ENCODE data around the gene TAF4.

The TAF4 gene

DNA sequence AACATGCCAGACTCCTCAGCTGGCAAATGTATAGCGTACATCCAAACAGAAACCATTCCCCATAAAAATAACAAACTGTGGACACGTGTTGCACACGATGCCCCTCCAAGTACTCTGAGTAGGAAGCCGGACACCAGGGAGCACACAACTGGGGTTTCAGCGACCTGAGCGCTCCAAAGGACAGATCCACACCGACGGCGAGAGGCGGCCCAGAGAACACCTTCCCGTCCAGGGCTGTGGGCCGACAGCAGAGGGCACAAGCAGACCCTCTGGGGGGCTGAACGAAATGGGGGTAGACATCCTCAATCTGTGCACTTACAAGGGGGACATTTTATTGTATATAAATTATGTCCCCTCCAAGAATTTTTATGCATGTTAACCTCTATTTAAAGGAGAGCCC lies 24.7 kb downstream of the TAF4 start:
- no peak overlapping the region for H3K4me3 ChIP-seq (ENCODE audit: low read depth, low read length)
- TF ChIP-seq, protein P1, sequence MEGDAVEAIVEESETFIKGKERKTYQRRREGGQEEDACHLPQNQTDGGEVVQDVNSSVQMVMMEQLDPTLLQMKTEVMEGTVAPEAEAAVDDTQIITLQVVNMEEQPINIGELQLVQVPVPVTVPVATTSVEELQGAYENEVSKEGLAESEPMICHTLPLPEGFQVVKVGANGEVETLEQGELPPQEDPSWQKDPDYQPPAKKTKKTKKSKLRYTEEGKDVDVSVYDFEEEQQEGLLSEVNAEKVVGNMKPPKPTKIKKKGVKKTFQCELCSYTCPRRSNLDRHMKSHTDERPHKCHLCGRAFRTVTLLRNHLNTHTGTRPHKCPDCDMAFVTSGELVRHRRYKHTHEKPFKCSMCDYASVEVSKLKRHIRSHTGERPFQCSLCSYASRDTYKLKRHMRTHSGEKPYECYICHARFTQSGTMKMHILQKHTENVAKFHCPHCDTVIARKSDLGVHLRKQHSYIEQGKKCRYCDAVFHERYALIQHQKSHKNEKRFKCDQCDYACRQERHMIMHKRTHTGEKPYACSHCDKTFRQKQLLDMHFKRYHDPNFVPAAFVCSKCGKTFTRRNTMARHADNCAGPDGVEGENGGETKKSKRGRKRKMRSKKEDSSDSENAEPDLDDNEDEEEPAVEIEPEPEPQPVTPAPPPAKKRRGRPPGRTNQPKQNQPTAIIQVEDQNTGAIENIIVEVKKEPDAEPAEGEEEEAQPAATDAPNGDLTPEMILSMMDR (IDR thresholded peaks at IDR 0.05; ENCODE audit: low read depth, low read length), result no peak

DNA sequence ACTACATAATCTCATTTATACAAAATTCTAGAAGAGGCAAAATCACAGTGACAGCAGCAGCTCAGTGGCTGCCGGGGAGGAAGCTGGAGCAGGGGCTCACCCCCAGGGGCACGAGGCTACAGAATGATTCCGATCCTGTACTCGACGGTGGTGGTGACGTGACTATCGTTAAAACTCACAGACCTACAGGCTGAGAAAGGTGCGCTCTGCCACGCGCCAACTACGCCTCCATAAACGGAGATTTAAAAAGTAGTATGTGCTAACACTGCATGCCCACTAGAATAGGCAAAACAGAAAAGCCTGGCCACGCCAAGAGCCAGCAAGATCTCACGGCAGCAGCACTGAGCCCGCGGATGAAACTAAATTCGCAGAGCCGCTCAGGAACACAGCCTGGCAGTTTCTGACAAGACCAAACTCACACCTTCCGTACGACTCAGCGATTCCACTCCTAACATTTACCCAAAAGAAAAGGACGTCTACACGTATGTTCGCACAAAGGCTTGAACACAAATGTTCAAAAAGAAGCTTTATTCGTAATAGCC lies 25.2 kb downstream of the TAF4 start:
- no peak overlapping the region for H3K4me3 ChIP-seq (ENCODE audit: low read depth, low read length)
- TF ChIP-seq, protein P1 (IDR thresholded peaks at IDR 0.05; ENCODE audit: low read depth, low read length), result no peak

DNA sequence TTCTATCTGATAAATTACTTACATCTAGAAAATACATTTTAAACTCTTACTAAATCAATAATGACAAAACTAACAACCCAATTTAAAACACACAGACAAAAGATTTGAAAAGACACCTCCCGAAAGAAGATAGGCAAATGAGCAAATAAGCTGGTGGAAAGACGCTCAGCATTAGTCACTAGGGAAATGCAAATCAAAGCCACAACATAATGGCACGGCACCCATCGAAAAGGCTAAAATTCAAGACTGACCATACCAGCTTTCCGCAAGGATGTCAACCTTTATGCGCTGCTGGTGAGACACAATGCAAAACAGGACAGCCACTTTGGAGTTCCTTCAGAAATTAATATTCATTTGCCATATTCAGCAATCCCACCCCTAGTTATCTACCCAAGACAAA lies 25.9 kb downstream of the TAF4 start:
- H3K4me3 ChIP-seq (ENCODE audit: low read depth, low read length), result no peak overlapping the region
- TF ChIP-seq, protein P1 (IDR thresholded peaks at IDR 0.05; ENCODE audit: low read depth, low read length), result no peak

DNA sequence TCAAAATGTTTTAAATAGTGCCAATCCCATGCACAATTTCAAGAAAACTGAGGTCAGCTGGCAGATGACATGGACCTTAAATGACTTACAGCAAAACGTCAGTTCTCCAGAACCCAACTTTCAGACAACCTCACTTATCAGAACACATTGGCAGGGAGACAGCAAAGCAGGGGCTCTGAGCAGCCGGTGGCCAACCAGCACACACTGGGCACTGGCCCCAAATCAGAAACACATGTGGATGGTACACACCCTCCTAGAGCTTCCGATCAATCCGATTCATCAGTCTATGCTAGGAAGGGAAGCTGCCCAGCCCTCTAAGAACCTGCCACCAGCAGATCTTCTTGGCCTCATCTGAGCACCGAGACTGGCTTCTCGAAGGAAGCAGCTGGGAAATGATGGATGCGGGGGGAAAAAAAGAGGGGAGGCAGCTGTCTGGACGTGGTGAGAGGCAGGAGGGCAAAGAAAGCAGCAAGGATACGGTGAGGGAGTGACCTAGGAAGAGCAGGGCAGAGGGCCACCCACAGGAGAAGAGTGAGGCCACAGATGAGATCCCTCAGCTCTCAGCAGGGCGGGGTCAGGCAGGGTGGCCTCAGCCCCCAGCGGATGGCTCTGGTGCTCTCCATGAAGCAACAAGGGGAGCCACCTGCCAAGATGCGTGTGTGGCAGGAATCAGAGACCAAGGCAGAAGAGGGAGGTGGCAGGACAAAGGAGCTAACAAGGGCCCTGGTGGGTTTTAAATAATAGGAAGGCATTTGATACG lies 32.9 kb downstream of the TAF4 start:
- H3K4me3 ChIP-seq (ENCODE audit: low read depth, low read length), result no peak overlapping the region
- TF ChIP-seq, protein P1 (IDR thresholded peaks at IDR 0.05; ENCODE audit: low read depth, low read length), result no peak

DNA sequence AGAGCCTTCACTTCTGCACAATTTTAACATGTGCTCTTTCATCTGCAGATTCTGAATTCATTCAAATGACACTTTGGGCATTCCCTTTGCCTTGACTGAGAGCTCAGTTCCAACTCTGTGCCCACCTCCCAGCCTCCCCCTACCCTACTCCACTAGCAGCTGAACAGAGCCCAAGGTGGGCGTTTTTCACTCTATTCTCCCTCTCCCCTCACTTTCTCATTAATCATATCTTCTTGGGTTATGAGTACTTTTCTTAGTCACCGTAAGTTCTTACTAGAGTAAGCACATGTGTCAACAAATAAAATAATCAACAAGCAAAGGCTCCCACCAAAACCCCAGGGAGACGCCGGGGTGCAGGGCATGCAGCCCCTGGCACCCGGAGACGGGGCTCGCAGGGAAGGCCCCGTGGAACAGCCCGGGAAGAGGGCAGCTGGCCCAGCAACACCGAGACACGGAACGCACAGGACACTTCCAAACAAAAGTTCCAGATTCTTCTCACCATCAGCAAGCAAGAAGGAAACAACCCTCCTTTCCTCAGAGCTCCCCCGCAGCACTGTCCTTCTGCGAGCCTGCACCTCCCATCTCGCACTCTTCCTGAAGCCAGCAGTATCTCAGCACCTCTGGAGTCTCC lies 34.1 kb downstream of the TAF4 start:
- TF ChIP-seq, protein P1 (IDR thresholded peaks at IDR 0.05; ENCODE audit: low read depth, low read length), result no peak

DNA sequence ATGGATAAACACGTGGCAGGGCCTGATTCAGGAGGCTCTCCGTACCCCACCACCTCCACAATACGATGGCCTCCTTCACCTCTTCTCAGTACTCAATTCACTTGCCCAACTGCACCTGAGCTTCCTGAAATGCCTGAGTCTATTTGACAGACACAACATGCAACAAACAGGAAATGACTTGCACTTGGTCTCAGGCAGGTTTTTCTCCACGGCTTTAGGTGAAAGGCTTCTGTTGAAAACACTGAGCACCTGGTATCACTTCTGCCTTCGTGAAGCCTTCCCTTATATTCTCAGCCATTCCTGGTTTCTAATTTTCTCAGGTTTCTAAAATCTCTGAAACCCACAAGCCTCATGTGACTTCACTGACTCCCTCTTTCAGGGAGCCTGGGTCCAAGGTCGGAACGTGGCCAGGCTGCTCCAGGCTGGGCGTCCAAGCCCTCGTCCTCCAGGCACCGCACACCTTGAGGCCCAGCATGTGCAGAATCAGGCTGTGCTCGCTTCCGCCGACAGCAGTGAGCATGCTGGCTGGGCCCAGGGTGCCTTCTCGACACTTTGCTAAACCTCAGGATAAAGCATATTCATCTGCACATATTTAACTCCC lies 34.7 kb downstream of the TAF4 start:
- H3K4me3 ChIP-seq (ENCODE audit: low read depth, low read length), result no peak overlapping the region
- TF ChIP-seq, protein P1 (IDR thresholded peaks at IDR 0.05; ENCODE audit: low read depth, low read length), result no peak

More for the DNA sequence above, 34.1 kb downstream of the TAF4 start:
- H3K4me3 ChIP-seq (ENCODE audit: low read depth, low read length), result no peak overlapping the region

DNA sequence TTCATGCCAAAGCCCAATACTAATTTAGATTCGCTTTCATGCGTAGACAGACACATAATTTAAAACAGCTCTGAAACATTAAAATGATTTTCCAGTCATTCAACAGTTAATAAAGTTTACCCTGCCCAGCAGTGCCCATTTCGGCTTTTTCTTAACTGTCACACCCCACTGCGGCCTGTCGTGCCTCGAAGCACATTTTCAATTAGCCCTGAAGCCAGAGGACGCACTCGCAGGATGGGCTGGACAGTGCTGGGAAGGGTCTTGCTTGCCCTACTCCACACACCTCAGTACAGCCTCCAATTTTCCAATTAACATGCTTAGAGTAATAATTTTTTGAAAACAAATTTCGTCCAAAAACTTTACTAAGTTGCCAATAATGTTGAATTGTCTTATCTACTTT lies 35.3 kb downstream of the TAF4 start:
- TF ChIP-seq, protein P1 (IDR thresholded peaks at IDR 0.05; ENCODE audit: low read depth, low read length), result no peak
- H3K4me3 ChIP-seq (ENCODE audit: low read depth, low read length), result no peak overlapping the region
